ENCODE results near the gene ENPEP. TPM values are rescaled to one million over a fixed set of nuclear protein-coding genes. Genes with fewer than 3 reads are reported as not detected.

Gene ENPEP
- total and polyA plus RNA-seq, 9 donors: 0.91 to 4.7 (median 2.2) TPM

DNA sequence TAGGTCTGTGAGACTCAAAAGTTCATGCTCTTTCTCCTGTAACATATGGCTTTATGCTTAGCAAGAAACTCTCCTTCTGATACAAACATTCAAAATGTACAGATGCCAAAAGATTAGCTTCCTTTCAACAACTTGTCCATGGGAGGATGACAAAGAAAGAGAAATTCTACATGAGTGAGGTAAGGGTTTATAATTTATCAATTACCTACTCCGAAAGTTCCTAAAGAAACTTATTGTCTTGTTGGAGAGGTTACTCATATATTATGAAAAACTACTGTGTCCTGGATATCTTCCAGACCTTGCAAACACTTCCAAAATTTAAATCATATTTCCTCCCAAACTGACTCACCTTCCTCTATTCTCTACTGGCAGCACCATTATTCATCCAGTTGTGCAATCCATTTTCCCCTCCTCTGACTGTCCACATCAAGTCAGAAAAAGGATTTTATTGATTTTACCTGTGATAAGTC, 65.1 kb downstream of the ENPEP start:
- intact Hi-C loops (cut with DNase I): no loop called here
- DNase-seq: no peak
- Histone ChIP-seq H3K27ac (no peak overlapping the region), H3K27me3 (no peaks in the 10 kb centered on the region), H3K4me3 (no peak overlapping the region), H3K36me3 (no peaks in the 10 kb centered on the region), H3K4me1 (ENCODE audit: insufficient read depth) (no peaks in the 10 kb centered on the region), H3K9me3 (no peaks in the 10 kb centered on the region)
- WGBS, 3 donors: 43 to 55% (median 50%) methylated on average over 1 of the region's 1 CpG
- TF ChIP-seq POLR2A (IDR thresholded peaks at IDR 0.05) (no peak), EP300 (IDR thresholded peaks at IDR 0.05) (no peak)
- TF ChIP-seq, protein P1, sequence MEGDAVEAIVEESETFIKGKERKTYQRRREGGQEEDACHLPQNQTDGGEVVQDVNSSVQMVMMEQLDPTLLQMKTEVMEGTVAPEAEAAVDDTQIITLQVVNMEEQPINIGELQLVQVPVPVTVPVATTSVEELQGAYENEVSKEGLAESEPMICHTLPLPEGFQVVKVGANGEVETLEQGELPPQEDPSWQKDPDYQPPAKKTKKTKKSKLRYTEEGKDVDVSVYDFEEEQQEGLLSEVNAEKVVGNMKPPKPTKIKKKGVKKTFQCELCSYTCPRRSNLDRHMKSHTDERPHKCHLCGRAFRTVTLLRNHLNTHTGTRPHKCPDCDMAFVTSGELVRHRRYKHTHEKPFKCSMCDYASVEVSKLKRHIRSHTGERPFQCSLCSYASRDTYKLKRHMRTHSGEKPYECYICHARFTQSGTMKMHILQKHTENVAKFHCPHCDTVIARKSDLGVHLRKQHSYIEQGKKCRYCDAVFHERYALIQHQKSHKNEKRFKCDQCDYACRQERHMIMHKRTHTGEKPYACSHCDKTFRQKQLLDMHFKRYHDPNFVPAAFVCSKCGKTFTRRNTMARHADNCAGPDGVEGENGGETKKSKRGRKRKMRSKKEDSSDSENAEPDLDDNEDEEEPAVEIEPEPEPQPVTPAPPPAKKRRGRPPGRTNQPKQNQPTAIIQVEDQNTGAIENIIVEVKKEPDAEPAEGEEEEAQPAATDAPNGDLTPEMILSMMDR (IDR thresholded peaks at IDR 0.05): no peak

DNA sequence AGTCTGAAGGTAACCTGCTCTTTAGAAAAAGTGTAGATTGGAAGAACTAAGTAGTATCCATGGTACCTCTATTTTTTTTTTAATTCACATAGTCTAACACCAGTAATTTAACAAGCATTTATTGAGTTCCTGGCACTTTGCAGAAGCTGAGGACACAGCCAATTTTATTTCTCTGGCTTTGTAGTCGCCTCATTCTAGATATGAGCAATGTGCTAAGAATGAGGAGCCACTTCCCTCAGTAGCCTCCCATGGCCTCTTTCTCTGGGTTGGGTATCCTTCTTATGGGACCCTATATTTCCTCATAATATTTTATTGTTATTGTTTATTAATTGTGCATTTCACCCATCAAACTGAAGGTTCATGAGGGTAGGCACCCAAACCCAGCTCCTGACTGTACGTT, 67.6 kb downstream of the ENPEP start:
- no peaks in the 10 kb centered on the region for H3K36me3 ChIP-seq
- H3K9me3 ChIP-seq: no peaks in the 10 kb centered on the region
- intact Hi-C loops (cut with DNase I): no loop called here
- H3K27me3 ChIP-seq: no peaks in the 10 kb centered on the region
- H3K4me3 ChIP-seq: no peak overlapping the region
- H3K4me1 ChIP-seq (ENCODE audit: insufficient read depth): no peaks in the 10 kb centered on the region
- 69 to 92% (median 69%) methylated on average over 2 of the region's 2 CpGs for whole genome bisulfite sequencing, 3 donors
- DNase-seq: no peak
- H3K27ac ChIP-seq: no peak overlapping the region
- TF ChIP-seq POLR2A (IDR thresholded peaks at IDR 0.05): no peak
- TF ChIP-seq, protein P1 (IDR thresholded peaks at IDR 0.05): no peak
- no peak for TF ChIP-seq EP300 (IDR thresholded peaks at IDR 0.05)

GRCh38 chr4:110544594-110544993, 68.6 kb downstream of the ENPEP start:
- TF ChIP-seq, protein P1 (IDR thresholded peaks at IDR 0.05): no peak
- TF ChIP-seq EP300 (IDR thresholded peaks at IDR 0.05) (no peak), POLR2A (IDR thresholded peaks at IDR 0.05) (no peak)
- H3K4me1 ChIP-seq (ENCODE audit: insufficient read depth): no peaks in the 10 kb centered on the region
- no peak overlapping the region for H3K4me3 ChIP-seq
- H3K9me3 ChIP-seq: no peaks in the 10 kb centered on the region
- no peaks in the 10 kb centered on the region for H3K36me3 ChIP-seq
- DNase-seq: no peak
- no peaks in the 10 kb centered on the region for H3K27me3 ChIP-seq
- no peak overlapping the region for H3K27ac ChIP-seq
- intact Hi-C loops (cut with DNase I): no loop called here

- H3K27ac ChIP-seq: no peak overlapping the region
- H3K36me3 ChIP-seq: no peaks in the 10 kb centered on the region
- no peaks in the 10 kb centered on the region for H3K9me3 ChIP-seq
- H3K4me1 ChIP-seq (ENCODE audit: insufficient read depth): no peaks in the 10 kb centered on the region
- intact Hi-C loops (cut with DNase I): no loop called here
- no peak for DNase-seq
- TF ChIP-seq, protein P1 (IDR thresholded peaks at IDR 0.05): no peak
- TF ChIP-seq POLR2A (IDR thresholded peaks at IDR 0.05) (no peak), EP300 (IDR thresholded peaks at IDR 0.05) (no peak)
- no peaks in the 10 kb centered on the region for H3K27me3 ChIP-seq
- 86 to 93% (median 88%) methylated on average over 1 of the region's 1 CpG for WGBS, 3 donors
- no peak overlapping the region for H3K4me3 ChIP-seq
Observed at GRCh38 chr4:110550260-110550659, 74.3 kb downstream of the ENPEP start.
